PC-3 (cell line): ENCODE data around the gene ARHGEF2. TPM values are rescaled to one million over a fixed set of nuclear protein-coding genes. Genes with fewer than 3 reads are reported as not detected.

Experiments used
- ATAC-seq: fragments of 200-7000 bp; cut with Tn5 transposase; 2 replicates; pipeline ENCODE4 v1.9.1; 2020; ENCODE audit warnings: mild to moderate bottlenecking, moderate library complexity
- BruUV-seq: library from RNA; stranded (reverse); fragments of 400-500 nt; replicated peaks from 2 replicates; lab custom pipeline; 2021; lab: Mats Ljungman, UMichigan
- CTCF ChIA-PET: fragments of 300-600 bp; sonication (Branson Sonifier 250); formaldehyde crosslinking; loops from one replicate; lab custom pipeline; 2022; ENCODE audit warnings: antibody characterized with exemption; lab: Charles Lee
- POLR2A ChIA-PET: fragments of 300-600 bp; sonication (Branson Sonifier 250); formaldehyde crosslinking; loops from one replicate; lab custom pipeline; 2022; ENCODE audit warnings: antibody characterized with exemption; ENCODE audit not compliant: unreplicated experiment; lab: Charles Lee
- DNase-seq: peaks from one replicate; pipeline ENCODE4 v3.0.0-alpha.2; 2015
- H2AFZ ChIP-seq: fragments of 300-600 bp; sonication (generic); 2 replicates; pipeline ENCODE4 v1.6.0; 2016; ENCODE audit warnings: antibody characterized with exemption, low read length
- H3F3A ChIP-seq: fragments of 300-600 bp; sonication (generic); one replicate; pipeline ENCODE4 v1.6.0; 2017; ENCODE audit warnings: antibody characterized with exemption, low read length, control low read depth, mild to moderate bottlenecking; ENCODE audit not compliant: unreplicated experiment
- H3K27ac ChIP-seq: fragments of 300-600 bp; sonication (generic); 2 replicates; pipeline ENCODE4 v1.5.1; 2016; ENCODE audit warnings: mild to moderate bottlenecking, low read length
- H3K27me3 ChIP-seq: fragments of 300-600 bp; sonication (generic); 2 replicates; pipeline ENCODE4 v1.6.1; 2016; ENCODE audit warnings: low read length, mixed read lengths
- H3K36me3 ChIP-seq: fragments of 300-600 bp; sonication (generic); 2 replicates; pipeline ENCODE4 v1.6.1; 2016; ENCODE audit warnings: low read depth, mixed run types, low read length, mixed read lengths
- H3K4me1 ChIP-seq: fragments of 300-600 bp; sonication (generic); 2 replicates; pipeline ENCODE4 v1.5.1; 2016; ENCODE audit warnings: low read length; ENCODE audit not compliant: insufficient read depth
- H3K4me2 ChIP-seq: fragments of 300-600 bp; sonication (generic); 2 replicates; pipeline ENCODE4 v1.6.0; 2016; ENCODE audit warnings: low read length
- H3K4me3 ChIP-seq: fragments of 300-600 bp; sonication (generic); 2 replicates; pipeline ENCODE4 v1.5.1; 2016; ENCODE audit warnings: mild to moderate bottlenecking, low read length, mixed read lengths
- H3K79me2 ChIP-seq: fragments of 300-600 bp; sonication (generic); 2 replicates; pipeline ENCODE4 v1.6.1; 2017; ENCODE audit warnings: low read length, mixed read lengths
- H3K9ac ChIP-seq: fragments of 300-600 bp; sonication (generic); 2 replicates; pipeline ENCODE4 v1.6.0; 2016; ENCODE audit warnings: mild to moderate bottlenecking, low read length
- H3K9me2 ChIP-seq: fragments of 300-600 bp; sonication (generic); replicated peaks from 2 replicates; pipeline ENCODE4 v1.6.1; 2016; ENCODE audit warnings: mixed run types, low read length, mixed read lengths
- H3K9me3 ChIP-seq: fragments of 300-600 bp; sonication (generic); 2 replicates; pipeline ENCODE4 v1.6.1; 2016; ENCODE audit warnings: low read length, mixed read lengths
- H4K20me1 ChIP-seq: fragments of 300-600 bp; sonication (generic); 2 replicates; pipeline ENCODE4 v1.6.1; 2016; ENCODE audit warnings: low read length, mixed read lengths
- CTCF ChIP-seq: fragments of 300-600 bp; sonication (generic); conservative IDR thresholded peaks from 2 replicates; pipeline ENCODE4 v1.5.1; 2017; ENCODE audit warnings: antibody characterized with exemption, low read depth, mild to moderate bottlenecking, low read length
- EZH2 ChIP-seq: fragments of 300-600 bp; sonication (generic); IDR thresholded peaks from one replicate; pipeline ENCODE4 v1.6.1; 2017; ENCODE audit warnings: antibody characterized with exemption, mild to moderate bottlenecking, low read length; ENCODE audit not compliant: unreplicated experiment
- EZH2phosphoT487 ChIP-seq: fragments of 300-600 bp; sonication (generic); IDR thresholded peaks from 2 replicates; pipeline ENCODE4 v1.6.1; 2018; ENCODE audit warnings: mild to moderate bottlenecking, antibody characterized with exemption, low read length, borderline replicate concordance
- intact Hi-C: fragments of 100-400 bp; cut with micrococcal nuclease; formaldehyde crosslinking; loops from 2 replicates; pipeline ENCODE4 v1.9.0; 2023
- total RNA-seq: library from RNA; depleted of rRNA; stranded (reverse); fragments of >200 nt; gene quantifications from 2 replicates; pipeline ENCODE4 v1.2.3, GENCODE V29; 2014

Gene ARHGEF2
- total RNA-seq, 1 experiment from 2014 or later = 65.9 TPM

GRCh38 chr1:155968051-155968400 lies 10.3 kb downstream of the ARHGEF2 start:
- Histone ChIP-seq H3K9me3 (no peaks in the 10 kb centered on the region), H3K79me2 (peaks cover 51% of the 10 kb centered on the region), H3K27me3 (no peaks in the 10 kb centered on the region), H3K4me1 (peaks cover 12% of the 10 kb centered on the region; the same call in 1 of the 2 replicates), H3K27ac (no peak overlapping the region), H3K9me2 (no peaks in the 10 kb centered on the region), H3K4me2 (no peak overlapping the region), H3K36me3 (peaks cover 44% of the 10 kb centered on the region), H2AFZ (no peak overlapping the region), H4K20me1 (peaks cover 3% of the 10 kb centered on the region; the same call in 1 of the 2 replicates), H3F3A (no peaks in the 10 kb centered on the region), H3K4me3 (no peak overlapping the region), H3K9ac (no peak overlapping the region)
- ChIA-PET POLR2A (no interaction called here), CTCF (no interaction called here)
- BruUV-seq = no TSS peak
- TF ChIP-seq EZH2phosphoT487 = no peak
- no peak for TF ChIP-seq CTCF
- TF ChIP-seq EZH2 = no peak
- intact Hi-C loops = no loop called here
- ATAC-seq = no peak
- no peak for DNase-seq

- no peak overlapping the region for H3K9ac ChIP-seq
- H3K9me2 ChIP-seq = no peaks in the 10 kb centered on the region
- H3K79me2 ChIP-seq = peaks cover 45% of the 10 kb centered on the region
- no peak overlapping the region for H3K27ac ChIP-seq
- H4K20me1 ChIP-seq = peaks cover 3% of the 10 kb centered on the region; the same call in 1 of the 2 replicates
- DNase-seq = no peak
- ChIA-PET POLR2A (no interaction called here), CTCF (interaction anchor here (0.6 kb wide), 1 partner anchor 1558 kb away, joined by 3 read pairs; no protein-coding TSS in a partner anchor)
- H3K4me3 ChIP-seq = no peak overlapping the region
- ATAC-seq = no peak
- H3K4me2 ChIP-seq = no peak overlapping the region
- peaks cover 17% of the 10 kb centered on the region for H3K4me1 ChIP-seq
- intact Hi-C loops = no loop called here
- H3K36me3 ChIP-seq = peaks cover 49% of the 10 kb centered on the region
- H3F3A ChIP-seq = no peaks in the 10 kb centered on the region
- H2AFZ ChIP-seq = no peak overlapping the region
- H3K9me3 ChIP-seq = no peaks in the 10 kb centered on the region
- BruUV-seq = no TSS peak
- H3K27me3 ChIP-seq = no peaks in the 10 kb centered on the region
- TF ChIP-seq CTCF (no peak), EZH2 (no peak), EZH2phosphoT487 (no peak)
These were observed 10.9 kb downstream of the ARHGEF2 start for GRCh38 chr1:155967341-155968050.

- no peak overlapping the region for H2AFZ ChIP-seq
- H4K20me1 ChIP-seq = no peaks in the 10 kb centered on the region
- no peaks in the 10 kb centered on the region for H3F3A ChIP-seq
- no peaks in the 10 kb centered on the region for H3K9me2 ChIP-seq
- ATAC-seq (no peak), DNase-seq (no peak)
- no peak overlapping the region for H3K9ac ChIP-seq
- CTCF ChIA-PET = no interaction called here
- H3K4me1 ChIP-seq = peaks cover 23% of the 10 kb centered on the region
- H3K27me3 ChIP-seq = no peaks in the 10 kb centered on the region
- H3K4me3 ChIP-seq = no peak overlapping the region
- no TSS peak for BruUV-seq
- peaks cover 38% of the 10 kb centered on the region for H3K79me2 ChIP-seq
- peaks cover 53% of the 10 kb centered on the region for H3K36me3 ChIP-seq
- intact Hi-C loops = no loop called here
- no peak overlapping the region for H3K4me2 ChIP-seq
- no peak for TF ChIP-seq EZH2phosphoT487
- TF ChIP-seq CTCF = no peak
- TF ChIP-seq EZH2 = no peak
- H3K9me3 ChIP-seq = no peaks in the 10 kb centered on the region
- POLR2A ChIA-PET = no interaction called here
- no peak overlapping the region for H3K27ac ChIP-seq
These were observed 11.6 kb downstream of the ARHGEF2 start for GRCh38 chr1:155966750-155967149.
